Measurements from ENCODE around the gene USP44.

DNA sequence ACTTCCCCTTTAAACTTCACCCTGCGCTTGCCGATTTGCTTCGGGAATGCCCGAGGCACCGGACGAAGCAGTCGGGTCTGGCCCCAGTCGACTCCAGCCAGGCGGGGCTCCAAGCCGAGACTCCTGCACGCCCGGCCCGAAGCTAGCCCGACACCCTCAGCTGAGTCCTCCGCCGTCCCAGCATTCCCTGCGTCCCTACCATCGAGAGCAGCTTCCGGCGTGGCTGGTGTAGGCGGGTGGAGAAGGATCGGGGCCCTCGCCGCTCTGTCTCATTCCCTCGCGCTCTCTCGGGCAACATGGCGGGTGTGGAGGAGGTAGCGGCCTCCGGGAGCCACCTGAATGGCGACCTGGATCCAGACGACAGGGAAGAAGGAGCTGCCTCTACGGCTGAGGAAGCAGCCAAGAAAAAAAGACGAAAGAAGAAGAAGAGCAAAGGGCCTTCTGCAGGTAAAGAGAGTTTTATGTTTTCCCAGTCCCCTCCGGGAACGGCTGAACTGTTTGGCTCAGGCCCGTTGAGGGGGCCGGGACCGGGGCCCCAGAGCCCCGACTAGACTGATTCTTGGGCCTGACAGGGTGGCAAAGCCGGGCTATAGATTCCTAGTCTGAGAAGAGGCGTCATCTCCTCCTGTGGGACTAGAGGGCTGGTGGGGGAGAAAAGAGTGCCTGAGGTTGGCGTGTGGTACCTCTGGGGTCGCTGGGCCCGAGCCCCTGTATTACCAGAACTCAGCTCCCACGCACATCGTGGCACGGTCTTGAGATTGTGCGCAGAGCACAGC, 77.2 kb downstream of the USP44 start, which contains the start of gene METAP2:
- TF ChIP-seq, protein P1, sequence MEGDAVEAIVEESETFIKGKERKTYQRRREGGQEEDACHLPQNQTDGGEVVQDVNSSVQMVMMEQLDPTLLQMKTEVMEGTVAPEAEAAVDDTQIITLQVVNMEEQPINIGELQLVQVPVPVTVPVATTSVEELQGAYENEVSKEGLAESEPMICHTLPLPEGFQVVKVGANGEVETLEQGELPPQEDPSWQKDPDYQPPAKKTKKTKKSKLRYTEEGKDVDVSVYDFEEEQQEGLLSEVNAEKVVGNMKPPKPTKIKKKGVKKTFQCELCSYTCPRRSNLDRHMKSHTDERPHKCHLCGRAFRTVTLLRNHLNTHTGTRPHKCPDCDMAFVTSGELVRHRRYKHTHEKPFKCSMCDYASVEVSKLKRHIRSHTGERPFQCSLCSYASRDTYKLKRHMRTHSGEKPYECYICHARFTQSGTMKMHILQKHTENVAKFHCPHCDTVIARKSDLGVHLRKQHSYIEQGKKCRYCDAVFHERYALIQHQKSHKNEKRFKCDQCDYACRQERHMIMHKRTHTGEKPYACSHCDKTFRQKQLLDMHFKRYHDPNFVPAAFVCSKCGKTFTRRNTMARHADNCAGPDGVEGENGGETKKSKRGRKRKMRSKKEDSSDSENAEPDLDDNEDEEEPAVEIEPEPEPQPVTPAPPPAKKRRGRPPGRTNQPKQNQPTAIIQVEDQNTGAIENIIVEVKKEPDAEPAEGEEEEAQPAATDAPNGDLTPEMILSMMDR (IDR thresholded peaks at IDR 0.05): no peak
- peak; percentile 94 for TF ChIP-seq POLR2AphosphoS5 (IDR thresholded peaks at IDR 0.05; ENCODE audit: insufficient read depth in 1 of 2, low read depth in 1 of 2)
- peak in 1 of 2 donors; percentile 64 for TF ChIP-seq POLR2A (IDR thresholded peaks at IDR 0.05)

Measured in vagina (tissue), 2 donors.